GM19043 (cell line): ENCODE results near the gene KLK3.

ENCODE experiments used
- ATAC-seq: cut with Tn5 transposase; IDR thresholded peaks from one replicate; pipeline ENCODE4 v1.9.1; 2021; ENCODE audit warnings: low read depth; ENCODE audit not compliant: unreplicated experiment

Gene KLK3

GRCh38 chr19:50830266-50831025, 24.3 kb upstream of the KLK3 start:
- ATAC-seq: no peak

DNA sequence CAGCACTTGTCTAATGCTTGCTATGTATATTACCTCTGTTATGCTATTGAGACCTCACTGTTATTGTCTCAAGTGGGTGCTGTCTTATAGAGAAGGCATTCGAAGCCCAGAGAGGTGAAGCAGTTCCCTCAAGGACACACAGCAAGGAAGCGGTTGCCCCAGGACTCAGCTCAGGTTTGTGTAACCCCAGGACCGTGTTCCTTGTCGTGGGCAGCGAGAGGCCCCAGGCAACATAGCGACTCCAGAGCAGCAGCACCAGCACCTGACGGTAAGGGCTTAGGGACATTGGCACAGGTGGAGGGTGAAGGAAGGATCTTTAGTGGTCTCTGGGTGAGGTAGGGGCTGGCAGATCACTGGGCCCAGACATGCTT, 23.7 kb upstream of the KLK3 start:
- no peak for ATAC-seq

DNA sequence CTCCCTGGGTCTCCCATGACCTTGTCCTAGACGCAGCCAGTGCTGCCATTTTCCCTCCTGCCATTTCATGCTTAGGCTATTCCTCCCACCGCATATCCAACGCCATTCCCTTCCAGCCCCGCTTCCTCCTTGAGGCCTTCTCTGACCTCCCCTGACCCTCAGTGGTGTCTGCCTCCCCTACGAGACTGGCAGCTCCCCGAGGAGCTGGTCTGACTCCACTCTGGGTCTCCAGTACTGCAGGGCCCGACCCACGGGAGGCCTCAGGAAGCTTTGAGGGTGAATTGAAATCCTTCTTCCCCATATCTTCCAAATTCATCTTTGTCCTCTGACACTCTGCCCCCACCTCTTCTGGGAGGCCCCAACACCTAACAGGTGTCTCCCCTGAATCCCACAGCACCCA, 22.0 kb upstream of the KLK3 start:
- no peak for ATAC-seq

DNA sequence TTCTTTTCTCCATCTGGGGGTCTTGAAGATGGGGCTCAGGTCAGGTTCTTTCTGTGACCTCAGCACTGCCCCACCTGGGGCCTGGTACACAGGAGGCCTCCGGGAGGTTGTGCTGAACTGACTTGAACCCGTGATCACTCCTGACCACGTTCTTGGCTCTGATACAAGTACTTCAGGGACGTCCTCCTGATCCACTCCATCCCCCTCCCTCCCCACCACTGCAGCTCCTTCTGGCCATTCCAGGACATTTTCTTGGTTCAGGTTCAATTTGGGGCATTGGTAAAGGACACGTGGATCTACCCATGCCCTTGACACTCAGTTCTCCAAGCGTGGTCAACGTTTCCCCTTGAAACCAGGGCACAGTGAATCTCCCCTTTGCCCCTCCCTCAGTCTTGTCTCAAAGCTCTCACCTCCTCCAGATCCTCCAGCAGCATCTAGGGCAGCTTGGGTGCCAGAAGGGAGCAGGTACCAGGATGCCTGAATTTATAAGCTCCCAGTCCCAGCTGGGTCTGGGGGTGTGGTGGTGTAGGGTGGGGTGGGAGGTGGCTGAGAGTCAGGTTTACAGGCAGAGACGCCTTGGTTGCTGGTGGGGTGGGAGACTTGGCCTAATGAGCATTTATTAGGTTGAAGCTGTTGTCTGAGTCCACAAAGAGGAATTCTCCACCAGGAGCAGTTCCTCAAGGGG, 21.5 kb upstream of the KLK3 start, which contains the start of gene KLK15:
Gene KLK15 (minus strand): TSS at position 458 of the 685 bp plus-strand sequence. CDS start 2,082 bp downstream, outside the sequence.
- ATAC-seq: no peak

- ATAC-seq: no peak
Observed at GRCh38 chr19:50833802-50834167, 20.9 kb upstream of the KLK3 start.

- ATAC-seq: no peak
Observed at GRCh38 chr19:50835103-50835784, 19.5 kb upstream of the KLK3 start.

DNA sequence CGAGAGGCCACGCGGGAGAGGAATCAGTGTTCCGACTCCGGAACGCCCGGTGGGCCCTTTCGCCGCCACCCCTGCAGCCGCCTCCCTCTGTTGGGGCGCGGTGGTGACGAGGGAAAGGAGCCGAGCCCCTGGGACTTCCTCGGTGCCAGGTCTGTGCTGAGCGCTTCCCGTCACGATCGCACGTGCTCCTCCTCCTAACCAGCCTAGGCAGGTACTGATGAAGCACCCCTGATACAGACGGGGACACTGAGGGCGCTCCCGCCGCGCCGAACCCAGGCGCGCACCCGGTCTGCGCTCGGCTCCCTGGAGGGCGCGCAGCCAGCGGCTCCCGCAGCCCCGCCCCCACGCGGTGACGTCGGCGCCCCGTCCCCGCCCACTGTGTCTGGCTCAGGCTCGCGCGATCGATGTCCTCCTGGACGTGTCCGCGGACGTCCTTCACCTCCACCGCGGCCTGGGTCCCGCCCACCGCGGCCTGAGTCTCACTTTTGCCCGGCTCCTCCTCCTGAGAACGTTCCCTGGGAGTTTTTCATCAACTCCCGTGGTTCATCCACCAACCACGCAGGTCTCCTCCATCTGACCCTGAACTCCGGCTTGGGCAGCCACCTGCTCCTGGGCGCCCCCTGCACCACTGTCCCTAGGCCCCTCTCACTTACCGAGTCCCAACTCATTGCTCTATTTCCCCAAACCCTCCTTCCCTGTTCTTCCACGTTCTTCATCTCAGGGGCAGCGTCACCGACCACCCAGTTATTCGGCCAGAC, 18.8 kb upstream of the KLK3 start:
- ATAC-seq: no peak

GRCh38 chr19:50836543-50837195, 18.0 kb upstream of the KLK3 start:
- ATAC-seq: no peak

- ATAC-seq: no peak
Observed at GRCh38 chr19:50837300-50837699, 17.4 kb upstream of the KLK3 start.

DNA sequence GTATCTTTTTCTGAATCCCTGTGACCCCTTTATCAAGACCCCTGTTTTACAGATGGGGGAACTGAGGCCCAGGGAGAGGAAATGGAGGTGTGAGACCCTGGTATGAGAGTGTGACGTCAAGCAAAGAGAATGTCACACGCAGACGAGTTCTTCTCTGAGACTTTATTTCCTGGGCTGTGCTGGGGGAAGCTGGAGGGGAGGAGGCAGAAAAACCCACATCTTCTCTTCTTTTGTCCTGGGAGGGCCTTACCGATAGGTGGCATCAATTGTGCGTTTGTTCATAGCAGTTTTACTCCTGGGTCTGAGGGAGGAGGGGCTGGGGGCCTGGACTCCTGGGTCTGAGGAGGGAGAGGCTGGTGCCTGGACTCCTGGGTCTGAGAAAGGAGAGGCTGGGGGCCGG, 16.5 kb upstream of the KLK3 start:
- ATAC-seq: no peak

DNA sequence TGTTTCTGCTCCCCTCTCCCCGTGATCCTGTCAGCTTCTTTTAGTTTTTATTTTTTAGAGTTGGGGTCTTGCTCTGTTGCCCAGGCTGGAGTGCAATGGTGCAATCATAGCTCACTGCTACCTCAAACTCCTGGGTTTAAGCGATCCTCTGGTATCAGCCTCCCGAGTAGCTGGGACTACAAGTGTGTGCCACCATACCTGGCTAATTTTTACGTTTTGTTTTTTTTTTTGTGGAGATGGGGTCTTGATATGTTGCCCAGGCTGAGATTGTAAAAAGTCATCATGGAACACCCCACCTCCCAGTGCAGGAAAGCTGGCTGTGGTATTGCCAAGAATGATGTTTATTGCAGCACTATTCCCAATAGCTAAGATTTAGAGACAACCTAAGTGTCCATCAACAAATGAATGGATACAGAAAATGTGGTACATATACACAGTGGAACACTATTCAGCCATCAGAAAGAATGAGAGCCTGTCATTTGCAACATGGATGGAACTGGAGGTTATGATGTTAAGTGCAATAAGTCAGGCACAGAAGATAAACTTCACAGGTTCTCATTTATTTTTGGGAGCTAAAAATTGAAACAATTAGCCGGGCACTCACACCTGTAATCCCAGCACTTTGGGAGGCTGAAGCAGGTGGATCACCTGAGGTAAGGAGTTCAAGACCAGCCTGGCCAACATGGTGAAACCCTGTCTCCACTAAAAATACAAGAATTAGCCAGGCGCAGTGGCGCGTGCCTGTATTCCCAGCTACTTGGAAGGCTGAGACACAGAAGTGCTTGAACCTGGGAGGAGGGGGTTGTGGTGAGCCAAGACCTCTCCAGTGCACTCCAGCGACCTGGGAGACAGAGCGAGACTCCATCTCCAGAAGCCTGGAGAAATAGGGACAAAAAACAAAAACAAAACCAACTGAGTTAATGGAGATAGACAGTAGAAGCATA, 14.7 kb upstream of the KLK3 start:
- no peak for ATAC-seq

DNA sequence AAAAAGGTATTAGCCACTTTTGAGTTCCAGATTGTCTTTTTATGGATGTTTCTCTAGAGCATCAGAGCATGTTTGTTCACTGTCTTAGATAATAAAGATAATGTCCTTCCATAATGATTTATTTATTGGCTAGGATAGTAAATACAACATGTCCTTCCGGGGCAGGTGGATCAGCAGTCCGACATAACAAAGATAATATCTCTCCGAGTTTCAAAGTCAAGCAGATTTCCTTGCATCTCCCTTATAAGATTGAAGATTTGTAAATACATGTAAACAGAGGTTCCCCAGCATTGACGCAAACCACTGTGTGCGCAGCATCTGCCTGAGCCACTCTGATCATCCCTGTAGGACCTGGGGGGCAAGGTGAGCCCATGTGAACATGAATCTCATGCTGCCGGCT, 12.6 kb upstream of the KLK3 start:
- ATAC-seq: no peak

- ATAC-seq: no peak
Observed at GRCh38 chr19:50843205-50843604, 11.5 kb upstream of the KLK3 start.

DNA sequence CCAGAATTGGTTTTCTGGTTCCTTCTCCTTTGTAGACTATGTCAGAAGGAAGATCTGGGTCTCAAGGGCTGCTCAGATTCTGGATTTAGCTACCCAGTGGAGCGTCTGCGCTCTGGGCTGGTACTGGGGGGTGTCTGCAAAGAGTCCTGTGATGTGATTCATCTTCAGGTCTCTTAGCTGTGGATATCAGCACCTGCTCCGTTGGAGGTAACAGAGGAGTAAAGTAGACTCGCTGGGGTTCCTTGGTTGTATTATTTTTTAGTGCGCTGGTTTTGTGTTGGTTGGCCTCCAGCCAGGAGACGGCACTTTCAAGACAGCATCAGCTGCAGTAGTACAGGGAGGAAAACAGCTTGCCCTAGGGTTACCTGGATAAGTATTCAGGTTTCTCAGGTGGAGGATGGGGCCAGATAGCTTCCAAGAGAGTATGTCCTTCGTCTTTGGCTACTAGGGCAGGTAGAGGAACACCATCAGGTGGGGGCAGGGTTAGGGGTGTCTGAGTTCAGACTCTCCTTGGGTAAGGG, 11.0 kb upstream of the KLK3 start:
- no peak for ATAC-seq

DNA sequence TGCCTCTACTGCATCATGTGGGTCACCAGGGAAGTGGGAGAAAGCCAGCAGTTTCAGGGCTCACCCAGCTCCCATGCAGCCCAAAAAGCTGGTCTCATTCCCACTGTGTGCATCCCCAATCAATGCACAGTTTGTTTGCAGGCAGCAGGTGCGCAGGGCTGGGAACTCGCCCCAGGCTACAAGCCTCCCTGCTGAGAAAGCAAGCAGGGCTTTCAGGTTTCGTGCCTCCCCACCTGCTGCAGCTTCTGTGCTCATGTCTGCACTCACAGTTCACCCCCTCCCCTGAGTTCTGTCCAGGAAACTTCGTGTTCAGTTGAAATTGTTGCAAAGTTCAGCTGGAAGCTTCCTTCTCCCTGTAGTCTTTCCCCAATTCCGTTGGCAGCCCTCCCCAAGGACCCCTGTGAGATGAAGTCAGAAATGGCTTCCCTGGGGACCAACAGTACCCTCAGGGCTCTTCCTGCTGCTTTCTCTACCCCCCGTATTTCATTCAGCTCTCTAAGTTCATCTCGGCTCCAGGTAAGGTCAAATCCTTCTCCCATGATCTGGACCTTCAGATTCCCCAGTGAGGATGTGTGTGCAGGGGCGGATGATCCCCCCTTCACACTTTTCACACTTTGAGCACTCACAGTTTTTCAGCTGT, 10.3 kb upstream of the KLK3 start:
- no peak for ATAC-seq

GRCh38 chr19:50850738-50851137, 4.0 kb upstream of the KLK3 start:
- no peak for ATAC-seq

DNA sequence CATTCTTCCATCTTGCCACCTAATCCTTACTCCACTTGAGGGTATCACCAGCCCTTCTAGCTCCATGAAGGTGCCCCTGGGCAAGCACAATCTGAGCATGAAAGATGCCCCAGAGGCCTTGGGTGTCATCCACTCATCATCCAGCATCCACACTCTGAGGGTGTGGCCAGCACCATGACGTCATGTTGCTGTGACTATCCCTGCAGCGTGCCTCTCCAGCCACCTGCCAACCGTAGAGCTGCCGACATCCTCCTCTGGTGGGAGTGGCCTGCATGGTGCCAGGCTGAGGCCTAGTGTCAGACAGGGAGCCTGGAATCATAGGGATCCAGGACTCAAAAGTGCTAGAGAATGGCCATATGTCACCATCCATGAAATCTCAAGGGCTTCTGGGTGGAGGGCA, 3.1 kb upstream of the KLK3 start:
- no peak for ATAC-seq

GRCh38 chr19:50857366-50857765, 2.7 kb downstream of the KLK3 start:
- ATAC-seq: no peak

- no peak for ATAC-seq
Observed at GRCh38 chr19:50858886-50859285, 4.2 kb downstream of the KLK3 start.
